Fibroblast of lung (primary cell): ENCODE results near the gene JUN. TPM values are rescaled to one million over a fixed set of nuclear protein-coding genes. Genes with fewer than 3 reads are reported as not detected.

Experiments used
- DNase-seq, 2 donors: peaks; one replicate each; pipeline versions ENCODE4 v3.0.0 to v3.0.0-alpha.2; 2010; ENCODE audit warnings: low read depth in 2 of 2
- H2AFZ ChIP-seq: 2 replicates; pipeline ENCODE4 v1.5.1; 2012; ENCODE audit warnings: low read length, control low read depth, inconsistent platforms
- H3K27ac ChIP-seq: 2 replicates; pipeline ENCODE4 v1.5.1; 2011; ENCODE audit warnings: low read length, control low read depth; ENCODE audit not compliant: insufficient read depth
- H3K27me3 ChIP-seq: 2 replicates; pipeline ENCODE4 v1.5.1; 2011; ENCODE audit warnings: mild to moderate bottlenecking, low read length; ENCODE audit not compliant: control insufficient read depth, insufficient read depth
- H3K36me3 ChIP-seq: 2 replicates; pipeline ENCODE4 v1.5.1; 2011; ENCODE audit warnings: low read length; ENCODE audit not compliant: control insufficient read depth, insufficient read depth
- H3K4me1 ChIP-seq: 2 replicates; pipeline ENCODE4 v1.5.1; 2011; ENCODE audit warnings: low read length; ENCODE audit not compliant: control insufficient read depth, insufficient read depth; ENCODE audit errors: extremely low read depth
- H3K4me2 ChIP-seq: 2 replicates; pipeline ENCODE4 v1.5.1; 2011; ENCODE audit warnings: low read length, control low read depth; ENCODE audit not compliant: insufficient read depth; ENCODE audit errors: extremely low read depth
- H3K4me3 ChIP-seq, 4 experiments: fragments of 200-600 bp in 1 of 4; sonication (generic) in 1 of 4; replicated peaks in 1 of 4; 2 replicates each; pipeline ENCODE4 v1.5.1; 2011 to 2016; ENCODE audit warnings: low read length in 4 of 4, low read depth in 3 of 4, mild to moderate bottlenecking in 3 of 4, control low read depth in 2 of 4, inconsistent platforms in 1 of 4, mixed read lengths in 1 of 4; ENCODE audit not compliant: insufficient read depth in 1 of 4; ENCODE audit errors: control extremely low read depth in 1 of 4
- H3K79me2 ChIP-seq: 2 replicates; pipeline ENCODE4 v1.5.1; 2012; ENCODE audit warnings: mild to moderate bottlenecking, low read length, inconsistent platforms; ENCODE audit not compliant: control insufficient read depth, insufficient read depth
- H3K9ac ChIP-seq: 2 replicates; pipeline ENCODE4 v1.5.1; 2011; ENCODE audit warnings: mild to moderate bottlenecking, low read length, control low read depth; ENCODE audit not compliant: insufficient read depth
- H3K9me3 ChIP-seq: 2 replicates; pipeline ENCODE4 v1.5.1; 2012; ENCODE audit warnings: low read depth, low read length; ENCODE audit not compliant: control insufficient read depth, insufficient read depth
- H4K20me1 ChIP-seq: 2 replicates; pipeline ENCODE4 v1.5.1; 2011; ENCODE audit warnings: low read length; ENCODE audit not compliant: control insufficient read depth, insufficient read depth; ENCODE audit errors: extremely low read depth
- CTCF ChIP-seq, 2 donors: IDR thresholded peaks in 1 of 2; conservative IDR thresholded peaks in 1 of 2; 1 replicate in 1 of 2; 2 replicates in 1 of 2; pipeline ENCODE4 v1.5.1; 2011 to 2012; ENCODE audit warnings: low read length in 2 of 2, control low read depth in 1 of 2, inconsistent platforms in 1 of 2, low read depth in 1 of 2, mild to moderate bottlenecking in 1 of 2
- EZH2 ChIP-seq: IDR thresholded peaks from 2 replicates; pipeline ENCODE4 v1.5.1; 2012; ENCODE audit warnings: low read length, control low read depth, mild to moderate bottlenecking; ENCODE audit errors: missing control alignments
- polyA plus RNA-seq, 2 donors: library from polyadenylated mRNA; depleted of rRNA in 1 of 2; stranded (reverse) in 1 of 2; unstranded in 1 of 2; fragments of >200 nt; gene quantifications; 2 replicates each; pipeline ENCODE4 v1.2.1, GENCODE V29; 2011 to 2012; ENCODE audit warnings: missing spikeins in 1 of 2
- total RNA-seq: library from RNA; depleted of rRNA; stranded (reverse); fragments of >200 nt; gene quantifications from 2 replicates; pipeline ENCODE4 v1.2.1, GENCODE V29; 2014

Gene JUN
- total and polyA plus RNA-seq, 2 donors (not counting 1 experiment from before 2014, with no cell fraction given), result 22.6 to 145 TPM

- no peaks in the 10 kb centered on the region for H3K4me1 ChIP-seq
- no peak overlapping the region for H3K4me2 ChIP-seq
- no peaks in the 10 kb centered on the region for H3K36me3 ChIP-seq
- no peak for TF ChIP-seq CTCF (conservative IDR thresholded peaks at IDR 0.05 in 1 of 2, IDR thresholded peaks at IDR 0.05 in 1 of 2; ENCODE audit: low read depth in 1 of 2, low read length in 2 of 2)
- TF ChIP-seq EZH2, result no peak
- H4K20me1 ChIP-seq, result no peaks in the 10 kb centered on the region
- H3K27ac ChIP-seq, result no peak overlapping the region
- DNase-seq, result no peak
- H3K9me3 ChIP-seq, result no peaks in the 10 kb centered on the region
- no peaks in the 10 kb centered on the region for H3K79me2 ChIP-seq
- H3K4me3 ChIP-seq, result no peak overlapping the region
- no peaks in the 10 kb centered on the region for H3K27me3 ChIP-seq
- no peak overlapping the region for H2AFZ ChIP-seq
- no peak overlapping the region for H3K9ac ChIP-seq
These were observed 45.0 kb downstream of the JUN start for GRCh38 chr1:58738876-58739275.

- no peaks in the 10 kb centered on the region for H3K79me2 ChIP-seq
- DNase-seq, result no peak
- no peak overlapping the region for H3K4me2 ChIP-seq
- no peak overlapping the region for H3K9ac ChIP-seq
- no peaks in the 10 kb centered on the region for H3K36me3 ChIP-seq
- H3K4me3 ChIP-seq, result no peak overlapping the region
- H3K4me1 ChIP-seq, result no peaks in the 10 kb centered on the region
- H3K9me3 ChIP-seq, result no peaks in the 10 kb centered on the region
- H2AFZ ChIP-seq, result no peak overlapping the region
- H3K27me3 ChIP-seq, result no peaks in the 10 kb centered on the region
- no peak overlapping the region for H3K27ac ChIP-seq
- TF ChIP-seq CTCF (conservative IDR thresholded peaks at IDR 0.05 in 1 of 2, IDR thresholded peaks at IDR 0.05 in 1 of 2; ENCODE audit: low read depth in 1 of 2, low read length in 2 of 2) (no peak), EZH2 (no peak)
- no peaks in the 10 kb centered on the region for H4K20me1 ChIP-seq
These were observed 48.3 kb downstream of the JUN start for GRCh38 chr1:58735586-58735985.

- H3K27me3 ChIP-seq, result no peaks in the 10 kb centered on the region
- TF ChIP-seq CTCF (conservative IDR thresholded peaks at IDR 0.05 in 1 of 2, IDR thresholded peaks at IDR 0.05 in 1 of 2; ENCODE audit: low read depth in 1 of 2, low read length in 2 of 2), result no peak
- TF ChIP-seq EZH2, result no peak
- H3K4me1 ChIP-seq, result no peaks in the 10 kb centered on the region
- no peak for DNase-seq
- no peak overlapping the region for H3K4me3 ChIP-seq
- no peak overlapping the region for H3K4me2 ChIP-seq
- H3K9me3 ChIP-seq, result no peaks in the 10 kb centered on the region
- no peaks in the 10 kb centered on the region for H3K36me3 ChIP-seq
- H2AFZ ChIP-seq, result no peak overlapping the region
- H3K9ac ChIP-seq, result no peak overlapping the region
- no peak overlapping the region for H3K27ac ChIP-seq
- H3K79me2 ChIP-seq, result no peaks in the 10 kb centered on the region
- H4K20me1 ChIP-seq, result no peaks in the 10 kb centered on the region
These were observed 49.2 kb downstream of the JUN start for GRCh38 chr1:58734630-58735029.
